GM18519 (cell line): ENCODE measurements around the gene GUCY1B1.
"Not testable (repeated sequence)": the region's sequence is repeated elsewhere in the genome, so short reads cannot be mapped to it uniquely, and the experiment has no call there.

Experiments used
- ATAC-seq: cut with Tn5 transposase; IDR thresholded peaks from one replicate; pipeline ENCODE4 v1.9.1; 2021; ENCODE audit warnings: mild to moderate bottlenecking, moderate library complexity; ENCODE audit not compliant: unreplicated experiment, low FRiP score

Gene GUCY1B1

GRCh38 chr4:155795991-155796390 is 37.2 kb downstream of the GUCY1B1 start:
- peak; percentile 94 for ATAC-seq

- ATAC-seq, result not testable (repeated sequence)
Measured at GRCh38 chr4:155797581-155797980, 38.8 kb downstream of the GUCY1B1 start.

GRCh38 chr4:155799116-155799793 is 40.4 kb downstream of the GUCY1B1 start:
- no peak for ATAC-seq

- no peak for ATAC-seq
Measured at GRCh38 chr4:155799794-155800123, 40.9 kb downstream of the GUCY1B1 start.

GRCh38 chr4:155800685-155801343 is 42.0 kb downstream of the GUCY1B1 start:
- ATAC-seq, result no peak

- ATAC-seq, result no peak
Measured at GRCh38 chr4:155802190-155802959, 43.6 kb downstream of the GUCY1B1 start.

GRCh38 chr4:155805016-155805415 is 46.2 kb downstream of the GUCY1B1 start:
- ATAC-seq, result no peak

- ATAC-seq, result no peak
Measured at GRCh38 chr4:155807021-155807420, 48.2 kb downstream of the GUCY1B1 start.

- peak; percentile 96 for ATAC-seq
Measured at GRCh38 chr4:155809835-155810234, 51.0 kb downstream of the GUCY1B1 start.

- no peak for ATAC-seq
Measured at GRCh38 chr4:155811083-155811482, 52.3 kb downstream of the GUCY1B1 start.

- ATAC-seq, result no peak
Measured at GRCh38 chr4:155818639-155819038, 59.8 kb downstream of the GUCY1B1 start.

- no peak for ATAC-seq
Measured at GRCh38 chr4:155819066-155819465, 60.2 kb downstream of the GUCY1B1 start.

- ATAC-seq, result no peak
Measured at GRCh38 chr4:155820887-155821518, 62.2 kb downstream of the GUCY1B1 start.

GRCh38 chr4:155822572-155822971 is 63.8 kb downstream of the GUCY1B1 start:
- ATAC-seq, result peak; percentile 75

GRCh38 chr4:155828628-155829027 is 69.8 kb downstream of the GUCY1B1 start:
- no peak for ATAC-seq

- ATAC-seq, result no peak
Measured at GRCh38 chr4:155832664-155833063, 73.8 kb downstream of the GUCY1B1 start.

- ATAC-seq, result peak; percentile 51
Measured at GRCh38 chr4:155837203-155837796, 78.5 kb downstream of the GUCY1B1 start.

- ATAC-seq, result no peak
Measured at GRCh38 chr4:155842080-155842479, 83.3 kb downstream of the GUCY1B1 start.

- no peak for ATAC-seq
Measured at GRCh38 chr4:155846929-155847328, 88.1 kb downstream of the GUCY1B1 start.

GRCh38 chr4:155849042-155849441 is 90.2 kb downstream of the GUCY1B1 start:
- no peak for ATAC-seq

GRCh38 chr4:155853189-155853588 is 94.4 kb downstream of the GUCY1B1 start:
- ATAC-seq, result no peak
